Stomach (tissue), 4 donors: Measurements from ENCODE around the gene FAM228A.

Source experiments
- CTCF ChIP-seq, 7 experiments: fragments of 450-650 bp in 4 of 7; fragments of 200-600 bp in 3 of 7; sonication (generic) in 3 of 7; IDR thresholded peaks; one replicate each; pipeline ENCODE4 v1.5.1; 2016 to 2019; ENCODE audit warnings: antibody characterized with exemption in 7 of 7, control low read depth in 2 of 7, mild to moderate bottlenecking in 1 of 7
- EP300 ChIP-seq: sonication (generic); formaldehyde crosslinking; IDR thresholded peaks from one replicate; pipeline ENCODE4 v1.6.1; 2017; ENCODE audit warnings: antibody characterized with exemption
- POLR2A ChIP-seq, 4 donors: fragments of 450-650 bp; IDR thresholded peaks; one replicate each; pipeline ENCODE4 v1.6.1; 2016; ENCODE audit warnings: antibody characterized with exemption in 4 of 4, control low read depth in 2 of 4, mild to moderate bottlenecking in 1 of 4, moderate library complexity in 1 of 4
- POLR2AphosphoS5 ChIP-seq, 3 donors: sonication (generic); formaldehyde crosslinking; IDR thresholded peaks; one replicate each; pipeline ENCODE4 v1.6.1; 2016; ENCODE audit warnings: antibody characterized with exemption in 3 of 3

DNA sequence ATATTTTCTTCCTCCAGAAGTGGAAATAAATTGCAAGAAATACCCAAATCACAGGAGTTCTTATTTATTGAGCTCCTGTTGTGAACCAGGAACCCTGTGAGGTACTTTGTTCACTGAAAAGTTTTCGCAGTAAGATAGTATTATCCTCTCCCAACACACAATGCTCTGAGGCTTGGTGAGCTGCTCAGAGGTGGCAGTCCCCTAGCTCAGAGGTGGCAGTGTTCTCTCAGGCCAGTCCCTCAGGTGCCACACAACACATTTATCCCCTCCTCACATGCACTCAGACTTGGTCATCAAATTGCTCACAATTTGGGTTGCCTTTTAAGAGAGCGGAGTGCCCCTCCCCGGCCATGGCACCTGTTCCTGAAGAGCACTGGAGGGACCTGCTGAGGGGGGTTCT is 25.9 kb downstream of the FAM228A start:
- TF ChIP-seq EP300 (no peak), CTCF (IDR thresholded peaks at IDR 0.05) (no peak), POLR2AphosphoS5 (IDR thresholded peaks at IDR 0.05) (no peak), POLR2A (IDR thresholded peaks at IDR 0.05) (no peak)
